ENCODE results near the gene MCHR1. TPM values are rescaled to one million over a fixed set of nuclear protein-coding genes. Genes with fewer than 3 reads are reported as not detected.

Gene MCHR1
- total RNA-seq (not detected), polyA plus RNA-seq (not detected)

- Histone ChIP-seq H3K9me3 (ENCODE audit: low read length) (no peaks in the 10 kb centered on the region), H3K27me3 (ENCODE audit: insufficient read depth, low read length, poor library complexity, severe bottlenecking) (peaks cover 5% of the 10 kb centered on the region), H3K36me3 (ENCODE audit: insufficient read depth, low read length) (no peaks in the 10 kb centered on the region), H3K4me1 (ENCODE audit: insufficient read depth, low read length) (no peaks in the 10 kb centered on the region), H3K27ac (ENCODE audit: low read depth, low read length) (no peak within 1 kb of the TSS), H3K4me3 (ENCODE audit: low read length) (no peak within 1 kb of the TSS)
- Mint-ChIP-seq H3K36me3 (no peaks in the 10 kb centered on the region), H3K4me1 (peaks cover 5 to 7% (median 6%) of the 10 kb centered on the region in 3 donors), H3K27ac (peak within 1 kb of the TSS in 3 of 8 donors; percentile 38 to 54 (median 43)), H3K9me3 (no peaks in the 10 kb centered on the region), H3K4me3 (no peak within 1 kb of the TSS), H3K27me3 (peaks cover 11 to 20% of the 10 kb centered on the region in 2 donors)
- DNase-seq, result no peak
- ChIA-PET CTCF (interaction anchor here (1.8 kb wide), 1 partner anchor 220 kb away, joined by 4 read pairs; no protein-coding TSS in a partner anchor), POLR2A (interaction anchor here (0.6 kb wide), 1 partner anchor 203 kb away, joined by 4 read pairs; no protein-coding TSS in a partner anchor)
Measured at GRCh38 chr22:40679249-40679963, at the start of gene MCHR1. Gene MCHR1, plus strand, starts transcription at chr22:40679484. Its CDS starts 169 bp downstream, at chr22:40679653.

GRCh38 chr22:40631925-40632324 is 47.4 kb upstream of the MCHR1 start:
- Mint-ChIP-seq H3K27me3 (no peaks in the 10 kb centered on the region), H3K9me3 (no peaks in the 10 kb centered on the region), H3K4me1 (peaks cover 63 to 81% (median 74%) of the 10 kb centered on the region in 3 donors), H3K27ac (peak overlapping the region in 1 of 8 donors; percentile 83), H3K36me3 (peaks cover 0 to 8% (median 0%) of the 10 kb centered on the region in 3 donors), H3K4me3 (peak overlapping the region in 1 of 7 donors; percentile 15)
- POLR2A ChIA-PET, result no interaction called here
- Histone ChIP-seq H3K27me3 (ENCODE audit: insufficient read depth, low read length, poor library complexity, severe bottlenecking) (no peaks in the 10 kb centered on the region), H3K4me1 (ENCODE audit: insufficient read depth, low read length) (peaks cover 23% of the 10 kb centered on the region), H3K4me3 (ENCODE audit: low read length) (no peak overlapping the region), H3K27ac (ENCODE audit: low read depth, low read length) (no peak overlapping the region), H3K36me3 (ENCODE audit: insufficient read depth, low read length) (no peaks in the 10 kb centered on the region), H3K9me3 (ENCODE audit: low read length) (no peaks in the 10 kb centered on the region)
- CTCF ChIA-PET, result interaction anchor here (0.6 to 1.1 kb wide), 2 partner anchors 18 to 107 kb away, joined by 3 to 4 read pairs; no protein-coding TSS in a partner anchor
- no peak for DNase-seq

- Histone ChIP-seq H3K9me3 (ENCODE audit: low read length) (no peaks in the 10 kb centered on the region), H3K4me3 (ENCODE audit: low read length) (no peak overlapping the region), H3K27ac (ENCODE audit: low read depth, low read length) (no peak overlapping the region), H3K27me3 (ENCODE audit: insufficient read depth, low read length, poor library complexity, severe bottlenecking) (no peaks in the 10 kb centered on the region), H3K4me1 (ENCODE audit: insufficient read depth, low read length) (peaks cover 28% of the 10 kb centered on the region), H3K36me3 (ENCODE audit: insufficient read depth, low read length) (no peaks in the 10 kb centered on the region)
- peak overlapping the region in 2 of 8 donors; percentile 25 to 42 for H3K27ac Mint-ChIP-seq
- POLR2A ChIA-PET, result no interaction called here
- H3K4me3 Mint-ChIP-seq, result peak overlapping the region in 1 of 7 donors; percentile 22
- no peak for DNase-seq
- peaks cover 0 to 11% (median 0%) of the 10 kb centered on the region in 3 donors for H3K36me3 Mint-ChIP-seq
- CTCF ChIA-PET, result interaction anchor here (1.4 to 2.7 kb wide), 3 partner anchors 13 to 196 kb away, joined by 3 to 10 read pairs (median 8); no protein-coding TSS in a partner anchor
- H3K9me3 Mint-ChIP-seq, result no peaks in the 10 kb centered on the region
- peaks cover 58 to 76% (median 71%) of the 10 kb centered on the region in 3 donors for H3K4me1 Mint-ChIP-seq
- no peaks in the 10 kb centered on the region for H3K27me3 Mint-ChIP-seq
Measured at GRCh38 chr22:40633036-40633435, 46.2 kb upstream of the MCHR1 start.

- no peaks in the 10 kb centered on the region for H3K27me3 Mint-ChIP-seq
- ChIA-PET CTCF (interaction anchor here (1.4 to 2.7 kb wide), 3 partner anchors 12 to 197 kb away, joined by 3 to 10 read pairs (median 8); no protein-coding TSS in a partner anchor), POLR2A (interaction anchor here (0.6 kb wide), 2 partner anchors 15 to 139 kb away, joined by 4 to 5 read pairs; no protein-coding TSS in a partner anchor)
- H3K4me1 ChIP-seq (ENCODE audit: insufficient read depth, low read length), result peaks cover 28% of the 10 kb centered on the region
- H3K9me3 Mint-ChIP-seq, result no peaks in the 10 kb centered on the region
- H3K4me3 Mint-ChIP-seq, result peak overlapping the region; percentile 85 to 95 (median 91)
- no peaks in the 10 kb centered on the region for H3K27me3 ChIP-seq (ENCODE audit: insufficient read depth, low read length, poor library complexity, severe bottlenecking)
- no peak overlapping the region for H3K27ac ChIP-seq (ENCODE audit: low read depth, low read length)
- peak overlapping the region in 4 of 8 donors; percentile 2 to 68 (median 26) for H3K27ac Mint-ChIP-seq
- H3K36me3 ChIP-seq (ENCODE audit: insufficient read depth, low read length), result no peaks in the 10 kb centered on the region
- no peaks in the 10 kb centered on the region for H3K9me3 ChIP-seq (ENCODE audit: low read length)
- no peak for DNase-seq
- peaks cover 0 to 11% (median 0%) of the 10 kb centered on the region in 3 donors for H3K36me3 Mint-ChIP-seq
- no peak overlapping the region for H3K4me3 ChIP-seq (ENCODE audit: low read length)
- H3K4me1 Mint-ChIP-seq, result peaks cover 48 to 67% (median 61%) of the 10 kb centered on the region in 3 donors
Measured at GRCh38 chr22:40634119-40634903, 45.0 kb upstream of the MCHR1 start.

- H3K27me3 ChIP-seq (ENCODE audit: insufficient read depth, low read length, poor library complexity, severe bottlenecking), result no peaks in the 10 kb centered on the region
- POLR2A ChIA-PET, result no interaction called here
Measured at GRCh38 chr22:40635043-40635939, 44.0 kb upstream of the MCHR1 start.

GRCh38 chr22:40635940-40636379 is 43.3 kb upstream of the MCHR1 start:
- Histone ChIP-seq H3K27ac (ENCODE audit: low read depth, low read length) (peak overlapping the region; percentile 75), H3K36me3 (ENCODE audit: insufficient read depth, low read length) (no peaks in the 10 kb centered on the region), H3K4me3 (ENCODE audit: low read length) (peak overlapping the region; percentile 81), H3K9me3 (ENCODE audit: low read length) (no peaks in the 10 kb centered on the region), H3K27me3 (ENCODE audit: insufficient read depth, low read length, poor library complexity, severe bottlenecking) (no peaks in the 10 kb centered on the region), H3K4me1 (ENCODE audit: insufficient read depth, low read length) (peaks cover 28% of the 10 kb centered on the region)
- DNase-seq, result peak in 1 of 5 donors; percentile 13
- no peaks in the 10 kb centered on the region for H3K27me3 Mint-ChIP-seq
- ChIA-PET CTCF (interaction anchor here (0.8 to 2.4 kb wide), 5 partner anchors 10 to 115 kb away, joined by 3 to 19 read pairs (median 5); no protein-coding TSS in a partner anchor), POLR2A (interaction anchor here (0.6 to 1.5 kb wide), 5 partner anchors 11 to 592 kb away, joined by 3 to 6 read pairs (median 3); no protein-coding TSS in a partner anchor)
- H3K36me3 Mint-ChIP-seq, result peaks cover 0 to 11% (median 0%) of the 10 kb centered on the region in 3 donors
- peak overlapping the region; percentile 1 to 95 (median 91) for H3K27ac Mint-ChIP-seq
- no peaks in the 10 kb centered on the region for H3K9me3 Mint-ChIP-seq
- H3K4me1 Mint-ChIP-seq, result peaks cover 43 to 54% (median 54%) of the 10 kb centered on the region in 3 donors
- peak overlapping the region; percentile 85 to 96 (median 95) for H3K4me3 Mint-ChIP-seq

More at GRCh38 chr22:40635043-40635939, 44.0 kb upstream of the MCHR1 start:
- DNase-seq, result no peak
- peaks cover 28% of the 10 kb centered on the region for H3K4me1 ChIP-seq (ENCODE audit: insufficient read depth, low read length)
- CTCF ChIA-PET, result interaction anchor here (0.6 to 2.7 kb wide), 4 partner anchors 10 to 198 kb away, joined by 3 to 10 read pairs (median 6); no protein-coding TSS in a partner anchor
- peak overlapping the region; percentile 85 to 95 (median 91) for H3K4me3 Mint-ChIP-seq
- H3K27me3 Mint-ChIP-seq, result no peaks in the 10 kb centered on the region
- peak overlapping the region; percentile 1 to 95 (median 91) for H3K27ac Mint-ChIP-seq
- peaks cover 45 to 61% (median 56%) of the 10 kb centered on the region in 3 donors for H3K4me1 Mint-ChIP-seq
- H3K9me3 ChIP-seq (ENCODE audit: low read length), result no peaks in the 10 kb centered on the region
- peaks cover 0 to 11% (median 0%) of the 10 kb centered on the region in 3 donors for H3K36me3 Mint-ChIP-seq
- no peaks in the 10 kb centered on the region for H3K9me3 Mint-ChIP-seq
- no peaks in the 10 kb centered on the region for H3K36me3 ChIP-seq (ENCODE audit: insufficient read depth, low read length)
- H3K4me3 ChIP-seq (ENCODE audit: low read length), result peak overlapping the region; percentile 81
- peak overlapping the region; percentile 75 for H3K27ac ChIP-seq (ENCODE audit: low read depth, low read length)

Data from CD8-positive, alpha-beta memory T cell (primary cell).